Hematopoietic multipotent progenitor cell treated with erythropoietin and hydrocortisone succinate and interleukin-3 and kit ligand, for 15 days (in vitro differentiated cells): Measurements from ENCODE around the gene CCDC138.

Experiments used
- DNase-seq: peaks from one replicate; pipeline ENCODE4 v3.0.0-alpha.2; 2015; ENCODE audit warnings: low spot score

Gene CCDC138

DNA sequence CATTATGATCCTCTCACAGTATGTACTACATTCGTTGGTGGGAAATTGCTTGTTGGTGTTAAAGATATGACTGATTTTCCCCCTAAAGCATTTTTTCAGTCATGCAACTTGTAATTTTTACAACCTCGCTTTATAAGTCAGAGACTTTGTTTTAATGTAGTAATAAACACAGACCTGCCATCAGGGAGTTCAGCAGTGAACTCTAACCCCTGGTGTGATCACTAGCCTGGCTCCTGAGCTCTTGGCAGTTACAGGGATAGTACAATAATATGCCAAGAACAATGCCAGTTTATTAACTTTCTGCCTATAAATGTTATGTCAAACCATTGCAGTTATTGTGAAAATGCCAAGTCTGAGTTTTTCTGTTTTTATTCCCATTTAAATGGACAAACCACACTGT lies 108.6 kb downstream of the CCDC138 start:
- no peak for DNase-seq

GRCh38 chr2:108896741-108897140 lies 110.2 kb downstream of the CCDC138 start:
- no peak for DNase-seq

DNA sequence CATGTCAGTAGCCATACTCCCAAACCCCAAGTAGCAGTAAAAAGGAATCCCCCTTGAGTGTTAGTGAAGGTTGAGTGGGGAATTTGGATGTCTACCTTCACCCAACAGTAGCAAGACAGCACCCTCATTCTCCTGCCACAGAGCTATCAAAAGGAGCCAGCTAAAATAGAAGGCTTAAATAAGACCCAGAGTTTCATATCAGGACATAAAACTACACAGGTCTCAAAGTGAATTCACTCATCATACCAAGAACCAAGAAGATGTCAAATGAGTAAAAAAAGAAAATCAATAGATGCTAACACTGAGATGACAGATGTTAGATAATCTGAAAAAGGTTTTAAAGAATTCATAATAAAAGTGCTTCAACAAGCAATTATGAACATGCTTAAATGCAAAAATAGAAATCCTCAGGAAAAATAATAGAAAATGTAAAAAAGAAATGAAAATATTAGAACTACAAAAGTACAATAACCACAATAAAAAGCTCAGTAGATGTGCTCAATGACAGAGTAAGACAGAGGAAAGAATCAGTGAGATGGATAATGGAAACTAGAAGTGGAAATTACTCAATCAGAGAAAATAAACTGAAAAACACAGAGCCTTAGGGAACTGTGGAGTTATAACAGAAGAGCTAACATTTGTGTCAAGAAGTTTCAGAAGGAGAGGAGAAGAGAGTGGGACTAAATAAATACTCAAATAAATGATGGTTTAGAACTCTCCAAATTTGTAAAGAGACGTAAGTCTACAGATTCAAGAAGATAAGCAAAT lies 111.9 kb downstream of the CCDC138 start:
- no peak for DNase-seq

- no peak for DNase-seq
Measured at GRCh38 chr2:108904680-108905079, 118.1 kb downstream of the CCDC138 start.

- no peak for DNase-seq
Measured at GRCh38 chr2:108905176-108905575, 118.6 kb downstream of the CCDC138 start.

DNA sequence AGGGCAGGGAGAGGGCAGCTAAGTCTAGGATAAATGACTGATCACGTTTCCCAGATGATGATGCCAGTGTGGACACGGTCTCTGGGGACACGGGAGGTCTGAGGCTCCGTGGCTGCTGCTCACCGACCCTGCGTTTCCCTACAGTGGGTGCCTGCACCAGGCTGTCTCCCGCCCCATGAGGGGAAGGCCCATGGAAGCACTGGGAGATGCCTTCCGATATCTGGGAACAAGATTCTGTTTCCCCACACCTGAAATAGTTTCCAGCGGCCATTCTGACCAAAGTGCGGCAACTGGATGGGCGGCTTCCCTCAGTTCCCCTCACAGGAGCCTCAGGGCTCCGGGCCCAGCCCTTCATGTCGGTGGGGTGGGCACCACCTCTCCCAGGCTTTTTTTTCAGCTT lies 119.3 kb downstream of the CCDC138 start:
- no peak for DNase-seq

DNA sequence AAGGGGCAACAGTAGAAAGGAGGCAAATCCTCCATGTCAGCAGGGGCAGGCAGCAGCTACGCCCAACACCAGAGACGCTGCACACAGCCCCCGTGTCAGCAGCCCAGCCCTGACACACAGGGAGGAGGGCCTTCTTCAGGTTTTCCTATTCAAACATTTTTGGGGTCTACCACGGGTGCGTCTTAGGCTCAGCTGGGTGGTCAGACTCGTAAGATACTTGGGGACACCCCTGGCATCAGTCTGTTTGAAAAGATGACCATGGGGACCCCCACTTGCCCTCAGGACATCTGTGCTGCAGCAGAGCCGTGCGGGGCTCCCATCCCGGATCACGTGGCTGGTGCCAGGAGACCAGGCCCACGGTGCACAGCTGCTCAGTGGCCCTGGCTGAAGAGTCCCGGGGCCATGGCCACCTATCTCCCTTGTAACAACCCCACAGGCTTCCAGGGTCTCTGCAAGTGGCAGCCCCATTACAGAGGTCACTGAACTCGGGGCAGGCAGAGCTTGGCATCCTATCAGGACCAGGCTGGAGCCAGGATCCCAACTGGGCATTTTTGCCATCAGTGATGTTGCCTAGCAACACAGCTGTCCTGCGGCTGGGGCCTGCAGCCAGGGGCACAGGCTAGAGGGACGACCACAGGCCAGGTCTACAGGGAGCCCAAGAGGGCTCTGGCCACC lies 120.0 kb downstream of the CCDC138 start:
- no peak for DNase-seq

- DNase-seq = no peak
Measured at GRCh38 chr2:108907822-108908712, 121.5 kb downstream of the CCDC138 start.

GRCh38 chr2:108908713-108909070 lies 122.1 kb downstream of the CCDC138 start:
- DNase-seq = no peak

DNA sequence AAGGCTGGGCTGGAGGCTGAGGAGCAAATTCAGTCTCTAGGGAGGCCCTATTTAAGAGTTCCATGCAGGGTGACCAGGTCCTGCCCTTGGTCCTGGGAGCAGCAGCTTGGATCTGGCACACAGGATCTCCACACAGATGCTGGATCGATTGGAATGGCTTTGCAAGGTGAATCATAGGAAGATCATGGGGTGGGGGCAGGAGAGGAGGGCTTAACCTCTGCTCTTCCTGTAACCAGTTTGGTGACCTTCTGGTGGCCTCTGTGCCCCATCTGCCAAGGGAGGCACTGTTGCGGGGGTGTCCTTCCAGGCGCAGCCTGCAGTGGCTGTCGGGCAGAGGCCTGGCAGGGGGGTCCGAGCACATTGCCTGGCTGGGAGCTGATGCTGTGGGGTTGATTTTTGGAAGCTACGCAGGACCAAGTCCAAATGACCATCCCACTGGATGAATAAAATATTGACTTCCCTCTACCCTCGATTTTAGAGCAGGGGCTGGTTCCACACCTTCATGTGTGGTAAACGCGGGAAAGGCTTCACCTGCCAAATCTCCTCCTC lies 122.8 kb downstream of the CCDC138 start:
- DNase-seq = no peak

GRCh38 chr2:108910011-108910431 lies 123.5 kb downstream of the CCDC138 start:
- no peak for DNase-seq

DNA sequence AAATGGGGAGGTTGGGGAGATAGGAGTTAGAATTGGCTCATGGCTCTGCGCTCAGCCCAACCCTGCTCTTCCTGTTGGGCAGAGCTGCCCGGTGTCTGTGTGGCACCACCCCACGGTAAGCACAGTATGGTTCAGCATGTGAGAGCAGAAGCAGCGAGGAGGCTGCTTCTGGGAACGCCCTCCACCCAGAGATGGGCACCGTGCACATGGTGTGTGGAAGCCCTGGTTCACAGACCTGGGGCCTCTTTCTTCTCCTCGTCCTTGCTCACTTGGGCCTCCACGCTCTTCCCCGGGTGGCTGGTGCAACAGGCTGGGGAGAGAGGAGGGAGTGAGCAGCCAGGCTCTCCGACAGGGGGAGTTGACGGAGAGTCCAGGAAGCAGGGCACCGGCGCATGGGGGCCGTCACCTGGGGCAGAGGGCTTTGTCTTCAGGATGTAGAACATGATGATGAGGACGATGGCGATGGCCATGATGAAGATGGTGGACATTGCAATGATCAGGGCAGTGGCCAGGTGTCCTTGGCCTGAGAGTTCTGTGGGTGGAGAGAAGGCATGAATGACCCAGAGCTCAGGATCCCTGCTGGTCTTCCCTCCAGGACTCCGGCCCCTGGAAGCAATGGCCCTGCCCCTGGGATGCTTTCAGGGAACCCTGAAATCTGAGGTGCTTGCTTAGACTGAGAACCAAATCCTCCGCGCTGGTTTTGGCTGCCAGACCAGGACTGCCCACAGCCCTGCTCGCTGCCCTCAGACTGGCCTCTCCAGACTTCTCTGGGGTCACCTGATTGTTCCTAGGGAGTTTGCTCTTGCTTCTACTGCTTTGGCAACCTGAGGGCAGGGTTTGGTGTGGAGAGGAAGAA lies 124.2 kb downstream of the CCDC138 start:
- no peak for DNase-seq

DNA sequence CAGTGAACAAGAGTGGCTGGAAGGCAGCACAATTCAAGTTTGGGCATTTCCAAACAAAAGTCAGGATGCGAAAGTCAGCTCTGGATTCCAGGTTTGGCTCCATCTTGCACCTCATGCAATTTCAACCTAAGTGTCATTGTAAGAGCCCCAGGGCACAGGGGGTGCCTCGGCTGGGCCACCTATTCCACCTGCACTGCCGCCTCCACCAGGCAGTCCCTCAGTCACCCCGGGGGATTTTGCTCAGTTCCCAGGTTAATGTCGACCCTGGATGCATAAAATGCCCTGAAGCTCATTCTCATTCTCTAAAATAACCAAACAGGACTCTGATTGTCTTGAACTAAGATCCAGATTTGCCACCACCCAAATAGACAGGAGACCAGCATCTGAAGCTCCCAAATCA lies 124.8 kb downstream of the CCDC138 start:
- DNase-seq = no peak

DNA sequence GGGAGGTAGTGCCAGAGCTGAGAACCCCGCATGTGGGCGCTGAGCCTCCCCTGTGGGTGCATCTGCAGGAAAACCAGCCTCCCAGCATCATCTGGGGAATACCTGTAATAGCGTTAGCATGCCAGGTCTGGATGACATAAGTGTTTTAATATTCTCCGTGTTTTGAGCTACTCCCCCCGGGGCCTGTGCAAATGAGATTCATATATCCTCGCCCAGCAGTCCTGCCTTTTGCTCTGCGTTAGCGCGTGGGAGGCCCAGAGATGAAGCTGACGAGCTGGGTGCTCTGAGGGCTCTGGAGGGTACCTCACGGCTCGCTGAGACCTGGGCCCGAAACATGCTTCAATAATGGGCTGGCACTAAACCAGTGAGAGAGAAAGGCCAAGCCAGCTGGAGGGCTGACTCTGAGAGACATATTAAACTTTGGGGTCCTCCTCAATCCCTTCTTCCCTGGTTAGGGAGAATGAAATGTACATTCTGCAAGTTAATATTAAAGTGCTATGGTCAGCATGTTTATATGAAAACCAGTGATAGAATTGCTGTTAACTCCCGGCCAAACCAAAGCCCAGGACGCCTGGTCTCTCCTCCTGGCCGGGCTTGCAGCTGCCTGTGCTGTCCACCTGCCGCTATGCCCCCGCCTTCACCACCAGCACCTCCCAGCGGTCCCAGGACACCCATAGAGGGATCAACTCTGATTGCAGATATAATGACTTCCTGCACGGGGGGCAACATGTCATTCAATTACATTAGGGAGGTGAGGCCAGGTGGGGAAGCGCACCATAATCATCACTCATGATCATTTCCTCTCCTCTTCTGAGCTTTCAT lies 125.4 kb downstream of the CCDC138 start:
- DNase-seq = no peak

- DNase-seq = no peak
Measured at GRCh38 chr2:108912629-108912902, 126.0 kb downstream of the CCDC138 start.

DNA sequence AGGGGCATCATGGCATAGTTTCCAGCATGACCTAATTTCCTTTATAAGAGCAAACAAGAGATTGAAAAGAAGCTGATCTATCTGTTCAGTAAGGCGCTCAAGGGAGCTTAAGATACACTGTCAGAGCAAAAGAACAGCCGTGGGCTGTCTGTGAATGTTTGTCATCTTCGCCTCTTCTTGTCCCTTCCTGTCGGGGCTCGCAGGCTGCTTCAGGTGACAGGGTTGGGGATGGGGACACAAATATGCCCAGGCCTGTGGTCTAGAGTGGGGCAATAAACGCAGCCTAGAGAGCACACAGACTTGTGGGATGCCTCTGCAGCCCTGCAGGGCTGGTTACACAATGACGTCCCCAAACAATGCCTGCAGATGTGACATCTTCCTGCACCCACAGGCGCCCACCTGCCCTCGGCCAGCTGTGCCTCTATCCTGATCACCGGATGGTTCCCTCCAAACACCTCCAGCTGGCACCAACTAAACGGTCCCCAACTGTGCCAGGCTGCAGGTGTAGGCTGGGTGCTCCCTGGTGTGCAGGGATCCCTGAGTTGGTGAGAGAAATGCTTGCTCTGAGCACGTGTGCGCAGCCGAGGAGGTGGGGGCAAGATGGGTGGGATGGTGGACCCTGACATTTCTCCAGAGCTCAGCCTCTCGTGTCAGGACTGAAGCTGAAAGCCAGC lies 129.7 kb downstream of the CCDC138 start:
- DNase-seq = no peak

DNA sequence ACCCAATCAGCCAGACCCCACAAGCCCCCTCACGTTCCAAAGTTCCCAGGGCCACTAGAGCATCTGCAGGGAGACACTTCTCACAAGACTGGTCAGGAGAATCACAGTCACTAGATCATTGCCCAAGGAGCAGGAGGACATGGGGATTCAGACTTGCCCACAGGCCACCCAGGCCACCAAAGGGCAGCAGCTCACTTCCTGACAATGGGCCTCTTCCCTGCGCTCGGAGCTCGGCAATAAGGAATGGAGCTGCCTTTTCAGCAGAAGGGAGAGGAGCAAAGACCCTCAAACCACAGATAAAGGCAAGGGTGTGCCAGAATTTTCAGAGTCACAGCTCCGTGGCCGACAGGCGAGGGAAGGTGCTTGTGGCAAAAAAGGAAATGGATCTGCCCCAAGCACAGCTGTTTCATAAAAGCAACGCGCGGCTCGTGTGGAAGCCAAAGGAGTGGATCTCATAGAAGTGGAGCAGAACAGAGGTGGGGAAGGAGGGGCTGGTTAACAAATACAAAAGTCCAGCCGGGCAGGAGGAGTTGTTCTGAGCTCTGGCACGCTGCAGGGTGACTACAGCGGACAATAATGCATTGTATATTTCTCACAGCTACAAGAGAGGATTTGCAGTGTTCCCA lies 130.3 kb downstream of the CCDC138 start:
- no peak for DNase-seq

GRCh38 chr2:108917526-108917925 lies 131.0 kb downstream of the CCDC138 start:
- DNase-seq = no peak

- no peak for DNase-seq
Measured at GRCh38 chr2:108918156-108918874, 131.7 kb downstream of the CCDC138 start.
